Uterus (tissue), 4 donors: Measurements from ENCODE around the gene MAP2K7. TPM values are rescaled to one million over a fixed set of nuclear protein-coding genes. Genes with fewer than 3 reads are reported as not detected.
"Not testable (repeated sequence)": the region's sequence is repeated elsewhere in the genome, so short reads cannot be mapped to it uniquely, and the experiment has no call there.

Source experiments
- DNase-seq, 2 donors: peaks; one replicate each; pipeline ENCODE4 v3.0.0-alpha.2; 2019 to 2020
- H3K27ac ChIP-seq, 2 donors: fragments of 200-600 bp; sonication (generic); 1 replicate in 1 of 2; 2 replicates in 1 of 2; pipeline ENCODE4 v1.5.1; 2016 to 2018
- H3K27me3 ChIP-seq, 2 donors: fragments of 200-600 bp; sonication (generic); one replicate each; pipeline ENCODE4 v1.5.1; 2018 to 2019; ENCODE audit warnings: control low read depth in 1 of 2
- H3K36me3 ChIP-seq, 2 donors: fragments of 200-600 bp; sonication (generic); one replicate each; pipeline ENCODE4 v1.5.1; 2019; ENCODE audit warnings: control low read depth in 1 of 2
- H3K4me1 ChIP-seq, 2 donors: fragments of 200-600 bp; sonication (generic); one replicate each; pipeline ENCODE4 v1.5.1; 2018 to 2019; ENCODE audit warnings: control low read depth in 1 of 2
- H3K4me3 ChIP-seq, 2 donors: fragments of 200-600 bp; sonication (generic); 1 replicate in 1 of 2; 2 replicates in 1 of 2; pipeline ENCODE4 v1.5.1; 2018 to 2019; ENCODE audit warnings: mild to moderate bottlenecking in 1 of 2
- H3K9me3 ChIP-seq, 2 donors: fragments of 200-600 bp; sonication (generic); one replicate each; pipeline ENCODE4 v1.5.1; 2019; ENCODE audit warnings: control low read depth in 1 of 2
- CTCF ChIP-seq, 4 experiments: fragments of 200-600 bp in 2 of 4; fragments of 450-650 bp in 2 of 4; sonication (generic) in 2 of 4; IDR thresholded peaks; one replicate each; pipeline ENCODE4 v1.5.1; 2016 to 2019; ENCODE audit warnings: antibody characterized with exemption in 4 of 4, mild to moderate bottlenecking in 2 of 4, moderate library complexity in 1 of 4
- POLR2A ChIP-seq, 2 donors: fragments of 450-650 bp; IDR thresholded peaks; one replicate each; pipeline ENCODE4 v1.6.1; 2016; ENCODE audit warnings: antibody characterized with exemption in 2 of 2, mild to moderate bottlenecking in 1 of 2, moderate library complexity in 1 of 2
- intact Hi-C: fragments of 100-400 bp; cut with DNase I; formaldehyde crosslinking; loops from one replicate; pipeline ENCODE4 v1.15.1; 2023; ENCODE audit warnings: low total_unique reads
- total RNA-seq, 4 donors: library from RNA; depleted of rRNA in 3 of 4; stranded (reverse); fragments of >200 nt in 3 of 4; gene quantifications; one replicate each; pipeline versions ENCODE4 v1.1.0 to v1.2.4, GENCODE V29; 2014 to 2023
- donor health status: DM: yes; HTN: yes; CAD: no.

Gene MAP2K7
- total RNA-seq, 4 donors from 2014 or later, result 0.59 to 40.2 (median 9.4) TPM

GRCh38 chr19:7857727-7858108, 46.0 kb upstream of the MAP2K7 start:
- Histone ChIP-seq H3K9me3 (no peaks in the 10 kb centered on the region), H3K4me1 (no peaks in the 10 kb centered on the region), H3K27me3 (no peaks in the 10 kb centered on the region), H3K27ac (no peak overlapping the region), H3K4me3 (no peak overlapping the region), H3K36me3 (no peaks in the 10 kb centered on the region)
- TF ChIP-seq POLR2A (IDR thresholded peaks at IDR 0.05) (no peak), CTCF (IDR thresholded peaks at IDR 0.05) (no peak)
- DNase-seq, result no peak
- intact Hi-C loops, result no loop called here

GRCh38 chr19:7858109-7858770, 45.4 kb upstream of the MAP2K7 start:
- intact Hi-C loops, result no loop called here
- Histone ChIP-seq H3K4me3 (no peak overlapping the region), H3K4me1 (no peaks in the 10 kb centered on the region), H3K9me3 (no peaks in the 10 kb centered on the region), H3K27ac (no peak overlapping the region), H3K36me3 (no peaks in the 10 kb centered on the region), H3K27me3 (no peaks in the 10 kb centered on the region)
- DNase-seq, result no peak
- no peak for TF ChIP-seq POLR2A (IDR thresholded peaks at IDR 0.05)
- no peak for TF ChIP-seq CTCF (IDR thresholded peaks at IDR 0.05)

GRCh38 chr19:7859087-7859486, 44.6 kb upstream of the MAP2K7 start:
- H3K27ac ChIP-seq, H3K9me3 ChIP-seq, H3K4me3 ChIP-seq, H3K4me1 ChIP-seq, H3K27me3 ChIP-seq, DNase-seq, intact Hi-C loops, H3K36me3 ChIP-seq: not testable (repeated sequence)

GRCh38 chr19:7859831-7860713, 43.6 kb upstream of the MAP2K7 start:
- H3K4me3 ChIP-seq, result no peak overlapping the region
- intact Hi-C loops, result no loop called here
- no peak for DNase-seq

More at GRCh38 chr19:7859831-7860713, 43.6 kb upstream of the MAP2K7 start:
- H3K27ac ChIP-seq, result no peak overlapping the region
- H3K9me3 ChIP-seq, result no peaks in the 10 kb centered on the region
- no peaks in the 10 kb centered on the region for H3K36me3 ChIP-seq
- TF ChIP-seq POLR2A (IDR thresholded peaks at IDR 0.05) (no peak), CTCF (IDR thresholded peaks at IDR 0.05) (no peak)
- H3K27me3 ChIP-seq, result no peaks in the 10 kb centered on the region
- no peaks in the 10 kb centered on the region for H3K4me1 ChIP-seq
